ENCODE data around the gene PCP2. TPM values are rescaled to one million over a fixed set of nuclear protein-coding genes. Genes with fewer than 3 reads are reported as not detected.

Gene PCP2
- total RNA-seq, 4 donors from 2014 or later = not detected

DNA sequence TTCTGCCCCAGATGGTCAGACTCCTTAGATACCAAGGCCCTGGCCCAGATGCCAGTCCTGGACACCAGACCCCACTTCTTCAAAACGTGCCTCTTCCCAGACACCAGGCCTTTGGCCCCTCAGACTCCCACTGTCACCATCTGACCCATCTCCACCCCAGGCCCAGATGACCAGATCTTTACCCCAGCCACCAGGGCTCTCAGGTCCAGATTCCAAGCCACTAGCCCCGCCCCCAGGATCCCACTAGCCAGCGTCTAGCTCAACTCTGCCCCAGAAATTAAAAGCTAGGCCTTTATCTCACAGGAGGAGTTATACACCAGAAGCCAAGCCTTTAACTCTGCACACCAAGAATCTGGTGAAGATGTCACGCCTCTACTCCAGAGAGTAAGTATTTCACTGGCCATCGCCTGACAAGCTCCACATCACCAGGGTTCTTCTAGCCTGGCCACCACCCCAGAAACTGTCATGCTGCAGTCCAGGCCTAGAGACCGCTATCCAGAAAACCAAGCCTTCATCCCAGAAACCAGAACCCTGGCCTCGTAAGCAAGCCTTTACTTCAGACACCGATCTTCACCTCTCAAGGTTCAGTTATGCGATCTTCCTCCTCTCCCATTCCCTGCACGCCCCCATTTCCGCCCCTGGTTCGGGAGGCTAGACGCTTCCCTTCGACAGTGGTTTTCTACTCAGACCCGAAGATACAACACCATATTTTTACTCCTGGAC is 4.8 kb downstream of the PCP2 start:
- H3K9me3 ChIP-seq = no peaks in the 10 kb centered on the region
- TF ChIP-seq, protein P1, sequence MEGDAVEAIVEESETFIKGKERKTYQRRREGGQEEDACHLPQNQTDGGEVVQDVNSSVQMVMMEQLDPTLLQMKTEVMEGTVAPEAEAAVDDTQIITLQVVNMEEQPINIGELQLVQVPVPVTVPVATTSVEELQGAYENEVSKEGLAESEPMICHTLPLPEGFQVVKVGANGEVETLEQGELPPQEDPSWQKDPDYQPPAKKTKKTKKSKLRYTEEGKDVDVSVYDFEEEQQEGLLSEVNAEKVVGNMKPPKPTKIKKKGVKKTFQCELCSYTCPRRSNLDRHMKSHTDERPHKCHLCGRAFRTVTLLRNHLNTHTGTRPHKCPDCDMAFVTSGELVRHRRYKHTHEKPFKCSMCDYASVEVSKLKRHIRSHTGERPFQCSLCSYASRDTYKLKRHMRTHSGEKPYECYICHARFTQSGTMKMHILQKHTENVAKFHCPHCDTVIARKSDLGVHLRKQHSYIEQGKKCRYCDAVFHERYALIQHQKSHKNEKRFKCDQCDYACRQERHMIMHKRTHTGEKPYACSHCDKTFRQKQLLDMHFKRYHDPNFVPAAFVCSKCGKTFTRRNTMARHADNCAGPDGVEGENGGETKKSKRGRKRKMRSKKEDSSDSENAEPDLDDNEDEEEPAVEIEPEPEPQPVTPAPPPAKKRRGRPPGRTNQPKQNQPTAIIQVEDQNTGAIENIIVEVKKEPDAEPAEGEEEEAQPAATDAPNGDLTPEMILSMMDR (IDR thresholded peaks at IDR 0.05 in 4 of 5, conservative IDR thresholded peaks at IDR 0.05 in 1 of 5) = no peak
- no peak for TF ChIP-seq POLR2A (IDR thresholded peaks at IDR 0.05)
- H3K4me3 ChIP-seq = peak overlapping the region; percentile 83 to 100 (median 95)
- intact Hi-C loops (cut with DNase I; ENCODE audit: low total_unique reads) (loop anchor here (1.0 to 10.0 kb wide), 7 partner anchors 24 to 894 kb away; partner anchors contain the start of genes GPR108, MAP2K7, MCOLN1 and PEX11G), in situ Hi-C loops (cut with MboI; ENCODE audit: low sequenced_read_pairs in 4 of 4) (no loop called here)
- no peak for DNase-seq
- peak overlapping the region; percentile 80 to 92 (median 88) for H3K27ac ChIP-seq
- ATAC-seq = no peak
- no peaks in the 10 kb centered on the region for H3K27me3 ChIP-seq
- peaks cover 18 to 27% of the 10 kb centered on the region in 2 donors for H3K4me1 ChIP-seq
- H3K36me3 ChIP-seq = peaks cover 0 to 33% of the 10 kb centered on the region in 2 donors

DNA sequence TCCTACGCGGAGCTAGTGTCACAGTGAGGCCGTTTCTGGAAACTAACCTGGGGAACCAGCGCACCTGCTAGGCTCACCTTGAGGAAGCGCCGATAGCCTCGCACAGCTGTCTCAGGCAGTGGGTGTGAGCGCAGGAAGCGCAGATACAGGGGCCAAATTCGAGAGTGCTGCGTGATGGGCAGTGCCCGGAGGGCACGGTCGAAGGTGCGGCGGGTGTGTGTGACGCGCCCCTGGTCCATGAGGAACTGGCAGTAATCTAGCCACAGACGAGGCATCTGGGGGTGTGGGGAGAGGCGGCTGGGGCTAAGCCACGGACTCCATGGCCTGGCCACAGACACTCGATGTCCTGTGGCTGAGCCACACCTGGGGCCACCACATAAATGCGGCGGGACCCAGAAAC is 6.4 kb downstream of the PCP2 start:
- peaks cover 18 to 27% of the 10 kb centered on the region in 2 donors for H3K4me1 ChIP-seq
- H3K36me3 ChIP-seq = peaks cover 0 to 48% of the 10 kb centered on the region in 2 donors
- no peak overlapping the region for H3K27ac ChIP-seq
- no peak overlapping the region for H3K4me3 ChIP-seq
- ATAC-seq = no peak
- no peaks in the 10 kb centered on the region for H3K27me3 ChIP-seq
- intact Hi-C loops (cut with DNase I; ENCODE audit: low total_unique reads) = loop anchor here (10.0 kb wide), 1 partner anchor 892 kb away; the partner anchor contains the start of genes GPR108 and TRIP10
- TF ChIP-seq POLR2A (IDR thresholded peaks at IDR 0.05) = no peak
- TF ChIP-seq, protein P1 (IDR thresholded peaks at IDR 0.05 in 4 of 5, conservative IDR thresholded peaks at IDR 0.05 in 1 of 5) = no peak
- H3K9me3 ChIP-seq = no peaks in the 10 kb centered on the region
- in situ Hi-C loops (cut with MboI; ENCODE audit: low sequenced_read_pairs in 4 of 4) = no loop called here
- DNase-seq = no peak

DNA sequence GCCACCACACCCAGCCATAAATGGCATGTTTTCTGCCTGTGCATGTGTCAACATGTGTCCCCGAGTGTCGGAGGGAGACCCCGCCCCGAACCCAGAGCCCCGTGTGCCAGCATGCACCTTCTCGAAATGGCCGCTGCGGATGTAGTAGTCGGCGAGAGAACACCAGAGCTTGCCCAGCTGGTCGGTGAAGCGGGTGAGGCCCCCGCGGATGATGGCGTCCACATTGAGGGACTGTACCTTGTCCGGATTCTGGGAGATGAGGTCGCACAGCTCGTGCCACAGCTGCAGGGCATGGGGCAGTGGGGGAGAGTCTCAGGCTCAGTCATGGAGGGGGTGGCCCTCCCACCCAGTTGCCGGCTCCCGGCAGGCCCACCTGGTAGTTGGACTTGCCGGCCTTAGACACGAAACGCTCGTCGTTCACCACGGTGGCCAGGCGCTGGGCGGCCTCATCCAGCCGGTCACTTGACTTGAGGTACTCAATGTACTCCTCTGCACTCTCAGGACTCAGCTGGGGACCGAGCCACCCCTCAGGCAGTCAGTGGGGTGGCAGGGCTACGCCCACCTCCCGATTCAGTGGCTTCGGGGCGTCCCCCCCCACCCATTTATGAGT is 7.7 kb downstream of the PCP2 start:
- DNase-seq (no peak), ATAC-seq (no peak)
- no peak for TF ChIP-seq POLR2A (IDR thresholded peaks at IDR 0.05)
- TF ChIP-seq, protein P1 (IDR thresholded peaks at IDR 0.05 in 4 of 5, conservative IDR thresholded peaks at IDR 0.05 in 1 of 5) = no peak
- Histone ChIP-seq H3K4me1 (peaks cover 18 to 24% of the 10 kb centered on the region in 2 donors), H3K36me3 (peaks cover 0 to 61% of the 10 kb centered on the region in 2 donors), H3K27me3 (no peaks in the 10 kb centered on the region), H3K4me3 (no peak overlapping the region), H3K9me3 (no peaks in the 10 kb centered on the region), H3K27ac (no peak overlapping the region)
- intact Hi-C loops (cut with DNase I; ENCODE audit: low total_unique reads) (loop anchor here (10.0 kb wide), 1 partner anchor 891 kb away; the partner anchor contains the start of genes GPR108 and TRIP10), in situ Hi-C loops (cut with MboI; ENCODE audit: low sequenced_read_pairs in 4 of 4) (no loop called here)

DNA sequence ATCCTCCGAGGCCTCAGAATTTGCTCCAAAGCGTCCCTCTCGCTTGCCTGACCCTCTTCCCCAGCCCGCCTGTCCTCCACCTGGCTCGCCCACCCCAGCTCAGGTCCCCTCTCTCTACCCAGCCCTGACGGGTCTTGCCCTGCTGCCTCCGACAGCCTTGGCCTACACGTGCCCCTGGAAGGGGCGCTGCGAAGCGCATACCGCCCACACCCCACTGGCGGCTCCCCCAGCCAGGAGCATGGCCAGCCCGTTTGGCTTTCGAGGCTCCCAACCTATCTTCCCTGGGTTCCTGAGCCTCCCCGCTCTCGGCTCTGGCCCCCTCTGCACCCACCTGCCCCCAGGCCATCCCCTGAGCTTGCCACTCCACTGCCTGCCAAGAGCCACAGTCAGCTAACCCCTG is 8.7 kb downstream of the PCP2 start:
- TF ChIP-seq, protein P1 (IDR thresholded peaks at IDR 0.05 in 4 of 5, conservative IDR thresholded peaks at IDR 0.05 in 1 of 5) = no peak
- TF ChIP-seq POLR2A (IDR thresholded peaks at IDR 0.05) = no peak
- Histone ChIP-seq H3K4me3 (no peak overlapping the region), H3K9me3 (no peaks in the 10 kb centered on the region), H3K36me3 (peaks cover 2 to 72% of the 10 kb centered on the region in 2 donors), H3K4me1 (peaks cover 13 to 14% of the 10 kb centered on the region in 2 donors), H3K27me3 (no peaks in the 10 kb centered on the region), H3K27ac (no peak overlapping the region)
- in situ Hi-C loops (cut with MboI; ENCODE audit: low sequenced_read_pairs in 4 of 4) = no loop called here
- DNase-seq (no peak), ATAC-seq (no peak)
- intact Hi-C loops (cut with DNase I; ENCODE audit: low total_unique reads) = loop anchor here (10.0 kb wide), 1 partner anchor 890 kb away; the partner anchor contains the start of genes GPR108 and TRIP10

Data from gastrocnemius medialis (tissue), 4 donors.